Measurements from ENCODE around the gene DOCK1.

DNA sequence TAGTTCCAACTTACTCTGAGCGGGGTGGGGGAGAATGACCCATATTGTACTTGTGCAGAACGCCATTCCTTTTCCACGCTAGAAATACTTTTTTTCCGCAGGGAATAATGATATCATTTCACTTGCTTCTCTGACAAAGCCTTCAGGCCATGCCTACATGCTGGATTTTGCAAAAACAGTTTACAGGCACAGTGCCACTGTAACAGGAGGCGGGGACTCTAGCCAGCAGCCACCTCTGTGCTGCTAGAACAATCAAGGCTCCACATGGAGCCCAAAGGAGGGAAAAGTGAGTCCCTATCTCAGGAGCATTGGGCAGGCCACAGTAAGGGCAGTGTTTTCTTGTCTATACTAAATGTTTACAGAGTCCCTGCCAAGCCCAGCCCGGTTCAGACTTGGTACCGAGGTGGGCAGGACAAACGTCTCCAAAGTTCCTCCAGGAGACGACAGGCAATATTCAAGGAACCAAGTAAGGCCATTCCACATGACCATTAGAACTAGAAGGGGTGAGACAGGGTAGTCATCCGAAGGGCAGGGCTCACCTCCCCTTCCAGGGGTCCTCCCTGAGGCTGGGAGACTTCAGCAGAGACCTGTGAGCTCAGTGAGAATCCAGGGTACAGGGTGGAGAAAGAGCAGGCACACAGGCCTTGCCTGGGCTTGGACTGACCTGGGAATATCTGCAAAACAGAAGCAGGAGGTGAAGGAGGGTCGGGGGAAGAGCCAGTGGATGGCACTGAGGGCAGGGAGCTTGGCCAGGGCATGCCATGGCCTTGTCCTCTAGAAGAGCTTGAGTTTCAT lies 553.0 kb downstream of the DOCK1 start:
- TF ChIP-seq, protein P1, sequence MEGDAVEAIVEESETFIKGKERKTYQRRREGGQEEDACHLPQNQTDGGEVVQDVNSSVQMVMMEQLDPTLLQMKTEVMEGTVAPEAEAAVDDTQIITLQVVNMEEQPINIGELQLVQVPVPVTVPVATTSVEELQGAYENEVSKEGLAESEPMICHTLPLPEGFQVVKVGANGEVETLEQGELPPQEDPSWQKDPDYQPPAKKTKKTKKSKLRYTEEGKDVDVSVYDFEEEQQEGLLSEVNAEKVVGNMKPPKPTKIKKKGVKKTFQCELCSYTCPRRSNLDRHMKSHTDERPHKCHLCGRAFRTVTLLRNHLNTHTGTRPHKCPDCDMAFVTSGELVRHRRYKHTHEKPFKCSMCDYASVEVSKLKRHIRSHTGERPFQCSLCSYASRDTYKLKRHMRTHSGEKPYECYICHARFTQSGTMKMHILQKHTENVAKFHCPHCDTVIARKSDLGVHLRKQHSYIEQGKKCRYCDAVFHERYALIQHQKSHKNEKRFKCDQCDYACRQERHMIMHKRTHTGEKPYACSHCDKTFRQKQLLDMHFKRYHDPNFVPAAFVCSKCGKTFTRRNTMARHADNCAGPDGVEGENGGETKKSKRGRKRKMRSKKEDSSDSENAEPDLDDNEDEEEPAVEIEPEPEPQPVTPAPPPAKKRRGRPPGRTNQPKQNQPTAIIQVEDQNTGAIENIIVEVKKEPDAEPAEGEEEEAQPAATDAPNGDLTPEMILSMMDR (conservative IDR thresholded peaks at IDR 0.05 in 1 of 2, IDR thresholded peaks at IDR 0.05 in 1 of 2; ENCODE audit: low read depth in 1 of 2, low read length in 2 of 2): no peak
- no peak for TF ChIP-seq EZH2 (IDR thresholded peaks at IDR 0.05; ENCODE audit: low read length, missing control alignments)

All from fibroblast of lung (primary cell).